ENCODE measurements around the gene TIAM2.

DNA sequence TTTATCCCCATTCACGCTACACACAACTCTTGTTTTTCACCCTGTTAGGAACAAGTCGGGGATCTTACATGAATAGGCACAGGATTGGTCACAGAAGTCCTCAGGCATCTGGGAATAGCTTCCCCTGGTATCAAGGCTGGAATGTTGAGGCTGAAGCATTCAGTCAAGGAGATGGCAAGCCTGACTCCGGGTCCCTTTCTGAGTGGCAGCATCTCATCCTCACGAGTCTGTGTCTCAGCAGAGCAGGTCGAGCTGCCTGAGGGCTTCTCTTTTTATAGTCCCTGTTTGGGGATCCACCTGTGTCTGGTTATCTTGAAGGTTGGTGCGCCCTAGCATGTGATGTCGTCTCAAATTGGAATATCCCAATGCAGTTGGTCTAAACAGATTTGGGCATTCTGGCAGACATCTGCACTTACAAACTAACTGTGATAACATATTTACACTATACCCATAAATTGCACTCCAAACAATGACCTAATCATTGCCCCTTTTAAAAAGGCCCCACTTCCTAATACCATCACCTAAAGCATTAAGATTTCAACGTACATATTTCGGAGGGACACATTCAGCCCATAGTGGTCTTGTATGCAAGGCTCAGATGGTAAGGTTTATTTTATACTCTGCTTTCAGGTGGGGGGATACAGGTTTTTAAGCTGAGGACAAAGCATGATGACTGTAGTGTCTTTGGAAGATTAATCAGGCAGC lies 156.0 kb downstream of the TIAM2 start:
- TF ChIP-seq, protein P1, sequence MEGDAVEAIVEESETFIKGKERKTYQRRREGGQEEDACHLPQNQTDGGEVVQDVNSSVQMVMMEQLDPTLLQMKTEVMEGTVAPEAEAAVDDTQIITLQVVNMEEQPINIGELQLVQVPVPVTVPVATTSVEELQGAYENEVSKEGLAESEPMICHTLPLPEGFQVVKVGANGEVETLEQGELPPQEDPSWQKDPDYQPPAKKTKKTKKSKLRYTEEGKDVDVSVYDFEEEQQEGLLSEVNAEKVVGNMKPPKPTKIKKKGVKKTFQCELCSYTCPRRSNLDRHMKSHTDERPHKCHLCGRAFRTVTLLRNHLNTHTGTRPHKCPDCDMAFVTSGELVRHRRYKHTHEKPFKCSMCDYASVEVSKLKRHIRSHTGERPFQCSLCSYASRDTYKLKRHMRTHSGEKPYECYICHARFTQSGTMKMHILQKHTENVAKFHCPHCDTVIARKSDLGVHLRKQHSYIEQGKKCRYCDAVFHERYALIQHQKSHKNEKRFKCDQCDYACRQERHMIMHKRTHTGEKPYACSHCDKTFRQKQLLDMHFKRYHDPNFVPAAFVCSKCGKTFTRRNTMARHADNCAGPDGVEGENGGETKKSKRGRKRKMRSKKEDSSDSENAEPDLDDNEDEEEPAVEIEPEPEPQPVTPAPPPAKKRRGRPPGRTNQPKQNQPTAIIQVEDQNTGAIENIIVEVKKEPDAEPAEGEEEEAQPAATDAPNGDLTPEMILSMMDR (IDR thresholded peaks at IDR 0.05; ENCODE audit: low read length): no peak
- no peak for TF ChIP-seq EZH2 (IDR thresholded peaks at IDR 0.05; ENCODE audit: borderline replicate concordance, low read length)

All from OCI-LY1 (cell line).